ENCODE data around the gene ARSD.

- TF ChIP-seq CTCF (IDR thresholded peaks at IDR 0.05) (no peak), ZFX (IDR thresholded peaks at IDR 0.05; ENCODE audit: borderline replicate concordance) (no peak)
Observed at GRCh38 chrX:2857566-2857965, 71.6 kb downstream of the ARSD start.

Data from 22Rv1 (cell line).